ENCODE results near the gene RPAP2. TPM values are rescaled to one million over a fixed set of nuclear protein-coding genes. Genes with fewer than 3 reads are reported as not detected.
"Not testable (repeated sequence)": the region's sequence is repeated elsewhere in the genome, so short reads cannot be mapped to it uniquely, and the experiment has no call there.

The RPAP2 gene
- total and polyA plus RNA-seq, 8 donors: 19.3 to 33.8 (median 29.7) TPM

DNA sequence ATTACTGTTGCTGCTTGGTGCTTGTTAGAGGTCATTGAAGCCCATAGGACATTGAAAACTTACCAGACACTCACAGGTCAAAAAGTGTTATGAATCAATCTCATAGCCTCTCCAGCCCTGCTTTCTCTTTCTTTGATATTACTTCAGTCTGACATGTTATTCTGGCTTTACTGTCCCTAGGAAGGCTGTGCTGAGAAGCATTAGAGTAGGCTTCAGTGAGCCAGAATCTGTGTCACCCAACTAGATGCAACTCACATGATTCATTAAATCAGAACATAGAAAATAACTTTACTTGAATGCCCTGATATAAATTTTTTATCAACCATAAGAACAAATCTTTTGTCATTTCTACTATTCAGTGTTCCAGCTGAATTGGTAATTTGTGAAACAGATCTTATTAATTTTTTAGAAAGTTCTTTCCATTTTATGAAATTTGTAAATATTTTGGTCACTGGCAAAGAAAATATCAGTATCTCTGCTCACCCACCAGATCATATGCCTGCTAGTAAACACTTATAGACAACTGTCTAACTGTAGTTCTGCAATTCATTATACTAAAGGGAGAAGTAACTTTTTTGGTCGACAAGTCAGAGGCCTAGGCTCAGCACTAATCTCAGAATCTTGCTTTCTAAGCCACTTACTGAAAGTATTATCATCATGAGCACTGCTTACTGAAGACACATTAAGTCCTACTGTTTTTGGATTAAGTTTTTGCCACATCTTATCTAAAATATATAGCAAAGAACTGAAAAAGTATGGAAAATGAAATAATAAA lies 48.2 kb downstream of the RPAP2 start:
- ATAC-seq (no peak), DNase-seq (no peak)
- Histone ChIP-seq H3K36me3 (peaks cover 0 to 55% of the 10 kb centered on the region in 2 donors), H3K9me3 (peaks cover 0 to 4% of the 10 kb centered on the region in 2 donors), H3K27ac (no peak overlapping the region), H3K4me1 (no peaks in the 10 kb centered on the region), H3K27me3 (no peaks in the 10 kb centered on the region), H3K4me3 (no peak overlapping the region)
- TF ChIP-seq, protein P1, sequence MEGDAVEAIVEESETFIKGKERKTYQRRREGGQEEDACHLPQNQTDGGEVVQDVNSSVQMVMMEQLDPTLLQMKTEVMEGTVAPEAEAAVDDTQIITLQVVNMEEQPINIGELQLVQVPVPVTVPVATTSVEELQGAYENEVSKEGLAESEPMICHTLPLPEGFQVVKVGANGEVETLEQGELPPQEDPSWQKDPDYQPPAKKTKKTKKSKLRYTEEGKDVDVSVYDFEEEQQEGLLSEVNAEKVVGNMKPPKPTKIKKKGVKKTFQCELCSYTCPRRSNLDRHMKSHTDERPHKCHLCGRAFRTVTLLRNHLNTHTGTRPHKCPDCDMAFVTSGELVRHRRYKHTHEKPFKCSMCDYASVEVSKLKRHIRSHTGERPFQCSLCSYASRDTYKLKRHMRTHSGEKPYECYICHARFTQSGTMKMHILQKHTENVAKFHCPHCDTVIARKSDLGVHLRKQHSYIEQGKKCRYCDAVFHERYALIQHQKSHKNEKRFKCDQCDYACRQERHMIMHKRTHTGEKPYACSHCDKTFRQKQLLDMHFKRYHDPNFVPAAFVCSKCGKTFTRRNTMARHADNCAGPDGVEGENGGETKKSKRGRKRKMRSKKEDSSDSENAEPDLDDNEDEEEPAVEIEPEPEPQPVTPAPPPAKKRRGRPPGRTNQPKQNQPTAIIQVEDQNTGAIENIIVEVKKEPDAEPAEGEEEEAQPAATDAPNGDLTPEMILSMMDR (IDR thresholded peaks at IDR 0.05): no peak
- intact Hi-C loops (cut with DNase I): no loop called here

DNA sequence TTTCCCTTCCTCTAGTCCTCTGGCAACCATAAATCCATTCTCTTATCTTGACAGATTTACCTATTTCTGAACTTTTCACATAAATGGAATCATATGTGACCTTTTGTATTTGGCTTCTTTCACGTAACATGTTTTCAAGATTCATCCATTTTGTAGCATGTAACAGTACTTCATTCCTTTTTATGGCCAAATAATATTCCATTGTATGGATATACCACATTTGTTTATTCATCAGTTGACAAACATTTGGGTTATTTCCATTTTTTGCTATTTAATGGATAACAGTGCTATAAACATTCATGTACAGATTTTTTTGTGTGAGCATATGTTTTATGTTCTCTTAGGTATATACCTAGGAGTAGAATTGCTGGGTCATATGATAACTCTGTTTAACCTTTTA lies 54.0 kb downstream of the RPAP2 start:
- intact Hi-C loops (cut with DNase I): no loop called here
- no peak for DNase-seq

DNA sequence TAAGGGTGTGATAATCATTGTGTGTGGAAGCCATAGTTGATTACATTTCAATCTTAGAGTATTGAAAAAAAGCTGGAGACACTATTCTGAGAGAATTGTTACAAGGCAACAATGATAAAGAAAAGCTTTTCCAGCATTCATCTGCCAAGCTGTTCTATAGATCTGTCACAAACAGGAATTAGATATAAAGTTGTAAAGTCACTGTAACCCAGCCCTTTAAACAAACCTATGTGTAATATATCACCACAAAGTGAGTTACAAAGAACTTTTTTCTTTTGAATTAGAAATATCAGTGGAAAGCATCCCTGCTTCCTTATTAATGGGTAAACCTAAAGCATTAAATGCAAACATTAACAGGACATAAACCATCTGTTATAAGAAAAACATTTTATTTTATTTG lies 55.4 kb downstream of the RPAP2 start:
- Histone ChIP-seq H3K27me3 (no peaks in the 10 kb centered on the region), H3K4me1 (no peaks in the 10 kb centered on the region), H3K27ac (no peak overlapping the region), H3K36me3 (peaks cover 0 to 65% of the 10 kb centered on the region in 2 donors), H3K9me3 (peaks cover 0 to 10% of the 10 kb centered on the region in 2 donors), H3K4me3 (no peak overlapping the region)
- intact Hi-C loops (cut with DNase I): no loop called here
- no peak for DNase-seq
- TF ChIP-seq, protein P1 (IDR thresholded peaks at IDR 0.05): no peak
- ATAC-seq: no peak

More for the DNA sequence above, 54.0 kb downstream of the RPAP2 start:
- H3K27me3 ChIP-seq: no peaks in the 10 kb centered on the region
- no peak for ATAC-seq
- no peak overlapping the region for H3K4me3 ChIP-seq
- TF ChIP-seq, protein P1 (IDR thresholded peaks at IDR 0.05): no peak
- H3K9me3 ChIP-seq: peaks cover 0 to 10% of the 10 kb centered on the region in 2 donors
- peaks cover 0 to 62% of the 10 kb centered on the region in 2 donors for H3K36me3 ChIP-seq
- H3K4me1 ChIP-seq: no peaks in the 10 kb centered on the region
- H3K27ac ChIP-seq: no peak overlapping the region

DNA sequence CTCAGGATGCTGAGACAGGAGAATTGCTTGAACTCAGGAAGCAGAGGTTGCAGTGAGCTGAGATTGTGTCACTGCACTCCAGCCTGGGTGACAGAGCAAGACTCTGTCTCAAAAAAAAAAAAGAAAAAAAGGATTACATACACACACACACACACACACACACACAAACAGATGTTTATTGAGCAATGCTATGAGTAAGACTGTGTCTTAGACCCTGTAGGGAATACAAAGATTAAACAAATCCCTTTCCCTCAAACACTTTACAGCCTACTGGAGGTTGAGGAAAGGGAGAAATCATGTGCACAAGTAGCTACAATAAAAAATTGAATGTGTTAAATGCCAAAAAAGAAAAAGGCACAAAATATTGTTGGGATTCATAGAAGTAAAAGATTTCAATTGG lies 58.1 kb downstream of the RPAP2 start:
- intact Hi-C loops (cut with DNase I): no loop called here
- Histone ChIP-seq H3K36me3 (peaks cover 0 to 44% of the 10 kb centered on the region in 2 donors), H3K4me3 (no peak overlapping the region), H3K9me3 (peaks cover 0 to 7% of the 10 kb centered on the region in 2 donors), H3K27ac (no peak overlapping the region), H3K4me1 (no peaks in the 10 kb centered on the region), H3K27me3 (no peaks in the 10 kb centered on the region)
- TF ChIP-seq, protein P1 (IDR thresholded peaks at IDR 0.05): no peak
- DNase-seq (no peak), ATAC-seq (no peak)

DNA sequence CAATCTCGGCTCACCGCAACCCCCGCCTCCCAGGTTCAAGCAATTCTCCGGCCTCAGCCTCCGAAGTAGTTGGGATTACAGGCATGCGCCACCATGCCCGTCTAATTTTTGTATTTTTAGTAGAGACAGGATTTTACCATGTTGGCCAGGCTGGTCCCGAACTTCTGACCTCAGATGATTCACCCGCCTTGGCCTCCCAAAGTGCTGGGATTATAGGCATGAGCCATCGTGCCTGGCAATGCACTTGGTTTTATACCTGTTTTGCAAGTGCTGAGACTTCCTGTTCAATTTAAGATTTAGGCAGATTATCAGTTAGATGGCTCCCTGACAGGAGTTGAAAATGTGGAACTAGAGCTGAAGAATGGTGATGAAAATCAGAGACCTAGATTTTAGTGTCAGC lies 60.5 kb downstream of the RPAP2 start:
- intact Hi-C loops (cut with DNase I): not testable (repeated sequence)
- H3K36me3 ChIP-seq: peaks cover 0 to 34% of the 10 kb centered on the region in 2 donors

More for the DNA sequence above, 60.5 kb downstream of the RPAP2 start:
- not testable (repeated sequence) for ATAC-seq, H3K27ac ChIP-seq, DNase-seq, H3K4me3 ChIP-seq, H3K27me3 ChIP-seq, H3K9me3 ChIP-seq, H3K4me1 ChIP-seq

Measured in left lung (tissue), 10 donors.